Measurements from ENCODE around the gene LTBP1. TPM values are rescaled to one million over a fixed set of nuclear protein-coding genes. Genes with fewer than 3 reads are reported as not detected.

Gene LTBP1
- total RNA-seq, 3 donors from 2014 or later (not counting 1 experiment from before 2014, with no cell fraction given) = 1.7 to 4.7 (median 3.5) TPM

- Histone ChIP-seq H3K36me3 (ENCODE audit: control insufficient read depth, insufficient read depth, low read length) (no peaks in the 10 kb centered on the region), H3K27me3 (ENCODE audit: control insufficient read depth, insufficient read depth, low read length) (peaks cover 14% of the 10 kb centered on the region), H3K9me3 (ENCODE audit: control insufficient read depth, insufficient read depth, low read length) (no peaks in the 10 kb centered on the region), H3K4me3 (ENCODE audit: low read length) (no peak overlapping the region), H3K27ac (ENCODE audit: low read length) (no peak overlapping the region), H3K4me1 (ENCODE audit: control insufficient read depth, insufficient read depth, low read length) (peaks cover 11% of the 10 kb centered on the region)
- intact Hi-C loops (cut with micrococcal nuclease) = loop anchor here (10.0 kb wide), 1 partner anchor 394 kb away; no protein-coding TSS in a partner anchor
- TF ChIP-seq, protein P1, sequence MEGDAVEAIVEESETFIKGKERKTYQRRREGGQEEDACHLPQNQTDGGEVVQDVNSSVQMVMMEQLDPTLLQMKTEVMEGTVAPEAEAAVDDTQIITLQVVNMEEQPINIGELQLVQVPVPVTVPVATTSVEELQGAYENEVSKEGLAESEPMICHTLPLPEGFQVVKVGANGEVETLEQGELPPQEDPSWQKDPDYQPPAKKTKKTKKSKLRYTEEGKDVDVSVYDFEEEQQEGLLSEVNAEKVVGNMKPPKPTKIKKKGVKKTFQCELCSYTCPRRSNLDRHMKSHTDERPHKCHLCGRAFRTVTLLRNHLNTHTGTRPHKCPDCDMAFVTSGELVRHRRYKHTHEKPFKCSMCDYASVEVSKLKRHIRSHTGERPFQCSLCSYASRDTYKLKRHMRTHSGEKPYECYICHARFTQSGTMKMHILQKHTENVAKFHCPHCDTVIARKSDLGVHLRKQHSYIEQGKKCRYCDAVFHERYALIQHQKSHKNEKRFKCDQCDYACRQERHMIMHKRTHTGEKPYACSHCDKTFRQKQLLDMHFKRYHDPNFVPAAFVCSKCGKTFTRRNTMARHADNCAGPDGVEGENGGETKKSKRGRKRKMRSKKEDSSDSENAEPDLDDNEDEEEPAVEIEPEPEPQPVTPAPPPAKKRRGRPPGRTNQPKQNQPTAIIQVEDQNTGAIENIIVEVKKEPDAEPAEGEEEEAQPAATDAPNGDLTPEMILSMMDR (IDR thresholded peaks at IDR 0.05) = no peak
- H3K4me1 Mint-ChIP-seq = peaks cover 0 to 11% of the 10 kb centered on the region in 2 donors
- DNase-seq = no peak
- peak overlapping the region; percentile 28 for H3K4me3 Mint-ChIP-seq
- H3K9me3 Mint-ChIP-seq = no peaks in the 10 kb centered on the region
- no peak for ATAC-seq
- no peaks in the 10 kb centered on the region for H3K36me3 Mint-ChIP-seq
- peaks cover 20 to 33% of the 10 kb centered on the region in 2 donors for H3K27me3 Mint-ChIP-seq (ENCODE audit: low read depth in 2 of 2)
- no peak overlapping the region for H3K27ac Mint-ChIP-seq
- no CpG with 5 or more reads among the region's 3 CpGs for whole genome bisulfite sequencing (ENCODE audit: insufficient coverage)
Measured at GRCh38 chr2:32949260-32949659, 2.5 kb downstream of the LTBP1 start.

DNA sequence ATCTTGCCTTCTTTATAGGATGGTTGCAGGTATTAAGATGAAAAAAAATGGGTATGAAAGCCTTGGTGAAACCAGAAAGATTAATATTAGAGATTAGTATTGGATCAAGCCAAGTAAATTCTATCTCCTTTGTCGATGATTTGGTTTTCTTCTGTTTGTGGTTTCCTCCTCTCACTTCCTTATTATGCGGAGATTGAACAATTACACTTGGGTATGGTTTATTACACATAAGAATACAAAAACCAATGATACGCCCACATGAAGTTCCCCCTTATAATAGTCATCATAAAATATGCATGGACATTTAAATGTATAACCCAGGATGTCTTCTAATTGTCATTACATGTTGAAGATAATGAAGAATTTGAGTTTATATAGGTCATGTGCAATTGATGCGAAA lies 4.9 kb downstream of the LTBP1 start:
- TF ChIP-seq, protein P1 (IDR thresholded peaks at IDR 0.05) = no peak
- Mint-ChIP-seq H3K4me1 (peaks cover 0 to 6% of the 10 kb centered on the region in 2 donors), H3K27ac (no peak overlapping the region), H3K27me3 (ENCODE audit: low read depth in 2 of 2) (peaks cover 24 to 45% of the 10 kb centered on the region in 2 donors), H3K9me3 (no peaks in the 10 kb centered on the region), H3K36me3 (no peaks in the 10 kb centered on the region), H3K4me3 (no peak overlapping the region)
- Histone ChIP-seq H3K27ac (ENCODE audit: low read length) (no peak overlapping the region), H3K4me1 (ENCODE audit: control insufficient read depth, insufficient read depth, low read length) (peaks cover 4% of the 10 kb centered on the region), H3K4me3 (ENCODE audit: low read length) (no peak overlapping the region), H3K9me3 (ENCODE audit: control insufficient read depth, insufficient read depth, low read length) (no peaks in the 10 kb centered on the region), H3K27me3 (ENCODE audit: control insufficient read depth, insufficient read depth, low read length) (peaks cover 9% of the 10 kb centered on the region), H3K36me3 (ENCODE audit: control insufficient read depth, insufficient read depth, low read length) (no peaks in the 10 kb centered on the region)
- ATAC-seq (no peak), DNase-seq (no peak)
- intact Hi-C loops (cut with micrococcal nuclease) = no loop called here
- 89% methylated on average over 1 of the region's 4 CpGs for WGBS (ENCODE audit: insufficient coverage)

DNA sequence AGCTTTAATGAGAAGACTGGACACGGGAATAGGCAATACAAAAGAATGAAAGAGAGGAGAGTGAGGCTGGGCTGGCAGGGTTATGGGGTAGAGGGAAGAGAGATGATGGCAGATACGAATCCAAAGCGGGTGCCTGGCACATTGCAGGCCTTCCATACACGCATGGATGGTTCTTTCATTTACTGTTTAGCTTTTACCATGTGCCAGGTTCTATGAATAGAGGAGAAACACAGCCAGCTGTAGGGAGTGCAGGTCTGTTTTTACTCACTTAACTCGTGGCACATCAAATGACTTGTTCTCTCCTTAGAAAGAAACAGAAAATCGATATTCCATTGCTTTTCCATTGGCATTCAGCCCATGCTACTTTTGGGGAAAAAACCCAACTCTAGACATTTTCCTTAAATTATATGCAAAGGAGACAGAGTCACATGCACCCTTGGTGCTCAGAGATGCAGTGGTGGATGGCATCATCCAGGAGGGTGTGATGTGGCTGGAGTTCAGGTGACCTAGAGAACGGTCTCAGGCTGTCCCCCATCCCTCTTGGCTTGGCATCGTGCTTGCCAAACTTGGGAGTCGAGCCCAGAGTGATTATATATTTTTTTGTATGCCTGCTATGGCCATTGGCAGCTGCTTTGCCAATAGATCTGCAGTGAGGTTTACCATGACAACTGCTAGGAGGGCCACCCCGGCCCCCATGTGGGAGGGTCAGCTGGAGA lies 6.2 kb downstream of the LTBP1 start:
- Mint-ChIP-seq H3K4me1 (peaks cover 0 to 5% of the 10 kb centered on the region in 2 donors), H3K9me3 (no peaks in the 10 kb centered on the region), H3K36me3 (no peaks in the 10 kb centered on the region), H3K4me3 (no peak overlapping the region), H3K27me3 (ENCODE audit: low read depth in 2 of 2) (peaks cover 30 to 57% of the 10 kb centered on the region in 2 donors), H3K27ac (no peak overlapping the region)
- Histone ChIP-seq H3K9me3 (ENCODE audit: control insufficient read depth, insufficient read depth, low read length) (no peaks in the 10 kb centered on the region), H3K36me3 (ENCODE audit: control insufficient read depth, insufficient read depth, low read length) (no peaks in the 10 kb centered on the region), H3K27me3 (ENCODE audit: control insufficient read depth, insufficient read depth, low read length) (peaks cover 8% of the 10 kb centered on the region), H3K27ac (ENCODE audit: low read length) (no peak overlapping the region), H3K4me3 (ENCODE audit: low read length) (no peak overlapping the region), H3K4me1 (ENCODE audit: control insufficient read depth, insufficient read depth, low read length) (peaks cover 4% of the 10 kb centered on the region)
- intact Hi-C loops (cut with micrococcal nuclease) = no loop called here
- DNase-seq (no peak), ATAC-seq (no peak)
- TF ChIP-seq, protein P1 (IDR thresholded peaks at IDR 0.05) = no peak
- WGBS (ENCODE audit: insufficient coverage) = 78% methylated on average over 10 of the region's 10 CpGs

DNA sequence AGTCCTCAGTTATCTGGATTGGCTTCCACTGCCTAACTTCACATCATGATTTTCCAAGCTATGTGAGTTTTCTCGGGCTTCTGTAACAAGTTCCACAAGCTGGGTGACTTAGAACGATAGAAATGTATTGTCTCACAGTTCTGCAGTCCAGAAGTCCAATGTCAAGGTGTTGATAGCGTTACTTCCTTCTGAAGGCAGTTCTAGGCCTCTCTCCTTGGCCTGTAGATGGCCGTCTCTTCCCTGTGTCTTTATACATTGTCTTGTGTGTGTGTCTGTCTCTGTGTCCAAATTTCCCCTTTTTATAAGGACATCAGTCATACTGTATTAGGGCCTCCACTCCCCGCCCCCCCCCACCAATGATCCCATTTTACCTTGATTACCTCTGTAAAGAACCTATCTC lies 7.5 kb downstream of the LTBP1 start:
- no peak for DNase-seq

More for the DNA sequence above, 7.5 kb downstream of the LTBP1 start:
- TF ChIP-seq, protein P1 (IDR thresholded peaks at IDR 0.05) = no peak
- intact Hi-C loops (cut with micrococcal nuclease) = no loop called here
- H3K9me3 ChIP-seq (ENCODE audit: control insufficient read depth, insufficient read depth, low read length) = no peaks in the 10 kb centered on the region
- no peaks in the 10 kb centered on the region for H3K4me1 Mint-ChIP-seq
- no peaks in the 10 kb centered on the region for H3K9me3 Mint-ChIP-seq
- WGBS (ENCODE audit: insufficient coverage) = 93% methylated on average over 3 of the region's 5 CpGs
- H3K4me3 Mint-ChIP-seq = no peak overlapping the region
- no peak for ATAC-seq
- no peak overlapping the region for H3K27ac Mint-ChIP-seq
- no peak overlapping the region for H3K4me3 ChIP-seq (ENCODE audit: low read length)
- peaks cover 4% of the 10 kb centered on the region for H3K4me1 ChIP-seq (ENCODE audit: control insufficient read depth, insufficient read depth, low read length)
- no peaks in the 10 kb centered on the region for H3K36me3 ChIP-seq (ENCODE audit: control insufficient read depth, insufficient read depth, low read length)
- no peak overlapping the region for H3K27ac ChIP-seq (ENCODE audit: low read length)
- H3K27me3 Mint-ChIP-seq (ENCODE audit: low read depth in 2 of 2) = peaks cover 30 to 57% of the 10 kb centered on the region in 2 donors
- no peaks in the 10 kb centered on the region for H3K36me3 Mint-ChIP-seq
- peaks cover 2% of the 10 kb centered on the region for H3K27me3 ChIP-seq (ENCODE audit: control insufficient read depth, insufficient read depth, low read length)

Measured in natural killer cell (primary cell).